B cell (primary cell): ENCODE measurements around the gene EP400. TPM values are rescaled to one million over a fixed set of nuclear protein-coding genes. Genes with fewer than 3 reads are reported as not detected.

Experiments
- ATAC-seq: fragments of 200-7000 bp; cut with Tn5 transposase; one replicate; pipeline ENCODE4 v1.10.0; 2021; ENCODE audit warnings: low read depth, mild to moderate bottlenecking, moderate number of reproducible peaks, moderate library complexity
- CTCF ChIA-PET: fragments of 350-600 bp; sonication (Branson Sonifier 250); formaldehyde crosslinking; loops from one replicate; lab custom pipeline; 2021; ENCODE audit warnings: antibody characterized with exemption, inconsistent platforms; lab: Charles Lee
- POLR2A ChIA-PET: fragments of 350-600 bp; sonication (Branson Sonifier 250); formaldehyde crosslinking; loops from one replicate; lab custom pipeline; 2021; ENCODE audit warnings: antibody characterized with exemption; lab: Charles Lee
- DNase-seq: peaks from one replicate; pipeline ENCODE4 v3.0.0; 2013
- H2AFZ ChIP-seq: 2 replicates; pipeline ENCODE4 v1.6.1; 2012; ENCODE audit warnings: mild to moderate bottlenecking, low read depth, low read length; ENCODE audit not compliant: insufficient read depth, poor library complexity, severe bottlenecking
- H3K27ac ChIP-seq, 2 donors: 1 replicate in 1 of 2; 2 replicates in 1 of 2; pipeline ENCODE4 v1.5.1; 2012 to 2013; ENCODE audit warnings: low read length in 2 of 2, mild to moderate bottlenecking in 2 of 2, moderate library complexity in 1 of 2
- H3K27me3 ChIP-seq, 4 experiments: fragments of 200-600 bp in 1 of 4; sonication (generic) in 1 of 4; replicated peaks in 1 of 4; 1 replicate in 2 of 4; 2 replicates in 2 of 4; pipeline versions ENCODE4 v1.6.1 to v1.7.0; 2013 to 2016; ENCODE audit warnings: low read length in 3 of 4, mild to moderate bottlenecking in 2 of 4, mixed read lengths in 1 of 4, moderate library complexity in 1 of 4; ENCODE audit not compliant: insufficient read depth in 4 of 4, control insufficient read depth in 3 of 4; ENCODE audit errors: control extremely low read depth in 1 of 4
- H3K36me3 ChIP-seq, 2 experiments: replicated peaks in 1 of 2; 1 replicate in 1 of 2; 2 replicates in 1 of 2; pipeline versions ENCODE4 v1.6.1 to v1.7.1; 2013; ENCODE audit warnings: low read length in 1 of 2; ENCODE audit not compliant: insufficient read depth in 2 of 2, control insufficient read depth in 1 of 2; ENCODE audit errors: control extremely low read depth in 1 of 2, extremely low read depth in 1 of 2
- H3K4me1 ChIP-seq, 2 donors: fragments of 200-600 bp in 1 of 2; sonication (generic) in 1 of 2; 1 replicate in 1 of 2; 2 replicates in 1 of 2; pipeline versions ENCODE4 v1.5.1 to v1.6.1; 2013 to 2017; ENCODE audit warnings: low read length in 2 of 2; ENCODE audit not compliant: control insufficient read depth in 2 of 2, insufficient read depth in 2 of 2
- H3K4me2 ChIP-seq: replicated peaks from 2 replicates; pipeline ENCODE3; 2012; ENCODE audit warnings: mild to moderate bottlenecking, low read depth, low read length; ENCODE audit not compliant: poor library complexity, severe bottlenecking
- H3K4me3 ChIP-seq, 5 experiments: fragments of 200-600 bp in 1 of 5; sonication (generic) in 1 of 5; 1 replicate in 3 of 5; 2 replicates in 2 of 5; pipeline versions ENCODE4 v1.5.1 to v1.7.0; 2011 to 2016; ENCODE audit warnings: low read length in 4 of 5, mild to moderate bottlenecking in 4 of 5, low read depth in 2 of 5, control low read depth in 1 of 5, moderate library complexity in 1 of 5; ENCODE audit not compliant: insufficient read depth in 1 of 5; ENCODE audit errors: control extremely low read depth in 1 of 5, extremely low read depth in 1 of 5
- H3K79me2 ChIP-seq: fragments of 200-600 bp; sonication (generic); one replicate; pipeline ENCODE4 v1.6.0; 2016; ENCODE audit warnings: low read length; ENCODE audit not compliant: control insufficient read depth, insufficient read depth
- H3K9ac ChIP-seq: fragments of 200-600 bp; sonication (generic); 2 replicates; pipeline ENCODE4 v1.6.1; 2017; ENCODE audit warnings: mild to moderate bottlenecking, low read length, moderate library complexity
- H3K9me3 ChIP-seq, 3 donors: one replicate each; pipeline versions ENCODE4 v1.6.1 to v1.7.1; 2013; ENCODE audit warnings: low read length in 2 of 3; ENCODE audit not compliant: control insufficient read depth in 2 of 3, insufficient read depth in 1 of 3; ENCODE audit errors: control extremely low read depth in 1 of 3
- H4K20me1 ChIP-seq: 2 replicates; pipeline ENCODE4 v1.6.0; 2012; ENCODE audit warnings: mild to moderate bottlenecking, low read length; ENCODE audit not compliant: insufficient read depth, control insufficient read depth, poor library complexity, severe bottlenecking
- H3K27ac Mint-ChIP-seq: one replicate; pipeline ENCODE4 v1.8.0; 2021; ENCODE audit warnings: mixed read lengths
- H3K27me3 Mint-ChIP-seq: one replicate; pipeline ENCODE4 v1.8.0; 2021; ENCODE audit warnings: mixed read lengths
- H3K4me1 Mint-ChIP-seq: one replicate; pipeline ENCODE4 v1.8.0; 2021; ENCODE audit warnings: mixed read lengths
- H3K4me3 Mint-ChIP-seq: one replicate; pipeline ENCODE4 v1.8.0; 2021; ENCODE audit warnings: mixed read lengths
- H3K9me3 Mint-ChIP-seq: one replicate; pipeline ENCODE4 v1.8.0; 2022; ENCODE audit warnings: mixed read lengths; ENCODE audit not compliant: insufficient read depth
- CTCF ChIP-seq: fragments of 200-600 bp; IDR thresholded peaks from one replicate; pipeline ENCODE4 v1.8.0; 2022; ENCODE audit warnings: antibody characterized with exemption, mild to moderate bottlenecking
- EZH2 ChIP-seq: IDR thresholded peaks from 2 replicates; pipeline ENCODE4 v1.6.1; 2012; ENCODE audit warnings: borderline replicate concordance, low read depth, mild to moderate bottlenecking, moderate library complexity, low read length; ENCODE audit not compliant: insufficient read depth, poor library complexity, severe bottlenecking
- WGBS: methylation state at CpG from one replicate; pipeline ENCODE4 v1.1.5; 2013; ENCODE audit warnings: missing lambda C conversion rate; ENCODE audit not compliant: insufficient coverage; 5-methylcytosine and 5-hydroxymethylcytosine counted together
- intact Hi-C: fragments of 100-400 bp; cut with micrococcal nuclease; formaldehyde crosslinking; loops from one replicate; pipeline ENCODE4 v1.10.0; 2022
- polyA plus RNA-seq: library from polyadenylated mRNA; depleted of rRNA; stranded (reverse); fragments of >200 nt; gene quantifications from 2 replicates; pipeline ENCODE4 v1.2.3, GENCODE V29; 2012
- total RNA-seq, 2 donors: library from RNA; stranded (reverse); fragments of 120-200 nt in 1 of 2; gene quantifications; 1 replicate in 1 of 2; 2 replicates in 1 of 2; pipeline versions ENCODE4 v1.2.3 to v1.2.4, GENCODE V29; 2013 to 2022

The EP400 gene
- total and polyA plus RNA-seq, 2 donors (not counting 1 experiment from before 2014, with no cell fraction given), result 17.3 to 82.2 TPM

DNA sequence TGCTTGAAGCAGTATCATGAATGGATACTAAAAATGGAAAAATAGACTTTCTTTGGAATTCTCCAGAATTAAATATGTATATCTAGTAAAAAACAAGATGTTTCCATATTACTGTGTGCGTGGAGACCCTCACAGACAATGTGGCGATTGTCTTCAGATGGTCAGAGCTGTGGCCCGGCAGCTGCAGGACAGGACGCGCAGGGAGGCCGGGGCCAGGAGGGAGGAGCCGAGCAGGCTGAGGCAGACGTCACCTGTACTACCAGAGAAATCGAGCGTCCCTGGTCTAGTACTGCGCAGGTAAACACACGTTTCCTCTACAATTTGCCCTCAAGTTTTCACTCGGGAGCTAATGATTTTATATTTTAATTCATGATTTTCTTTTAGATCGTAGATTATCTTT, 171.5 kb downstream of the EP400 start:
- Mint-ChIP-seq H3K4me3 (no peak overlapping the region), H3K27me3 (no peaks in the 10 kb centered on the region), H3K9me3 (no peaks in the 10 kb centered on the region), H3K4me1 (no peaks in the 10 kb centered on the region), H3K27ac (no peak overlapping the region)
- no peak for TF ChIP-seq CTCF
- no peak for TF ChIP-seq EZH2
- DNase-seq, result no peak
- Histone ChIP-seq H3K27ac (no peak overlapping the region), H3K36me3 (peaks cover 1 to 31% of the 10 kb centered on the region in 2 experiments), H3K4me1 (no peaks in the 10 kb centered on the region), H3K9ac (no peak overlapping the region), H2AFZ (no peak overlapping the region), H3K79me2 (peaks cover 6% of the 10 kb centered on the region), H3K9me3 (no peaks in the 10 kb centered on the region), H3K27me3 (no peaks in the 10 kb centered on the region), H3K4me2 (no peak overlapping the region), H4K20me1 (no peaks in the 10 kb centered on the region), H3K4me3 (no peak overlapping the region)
- 100% methylated on average over 5 of the region's 14 CpGs for WGBS
- ATAC-seq, result no peak
- ChIA-PET CTCF (no interaction called here), POLR2A (no interaction called here)
- intact Hi-C loops, result no loop called here

DNA sequence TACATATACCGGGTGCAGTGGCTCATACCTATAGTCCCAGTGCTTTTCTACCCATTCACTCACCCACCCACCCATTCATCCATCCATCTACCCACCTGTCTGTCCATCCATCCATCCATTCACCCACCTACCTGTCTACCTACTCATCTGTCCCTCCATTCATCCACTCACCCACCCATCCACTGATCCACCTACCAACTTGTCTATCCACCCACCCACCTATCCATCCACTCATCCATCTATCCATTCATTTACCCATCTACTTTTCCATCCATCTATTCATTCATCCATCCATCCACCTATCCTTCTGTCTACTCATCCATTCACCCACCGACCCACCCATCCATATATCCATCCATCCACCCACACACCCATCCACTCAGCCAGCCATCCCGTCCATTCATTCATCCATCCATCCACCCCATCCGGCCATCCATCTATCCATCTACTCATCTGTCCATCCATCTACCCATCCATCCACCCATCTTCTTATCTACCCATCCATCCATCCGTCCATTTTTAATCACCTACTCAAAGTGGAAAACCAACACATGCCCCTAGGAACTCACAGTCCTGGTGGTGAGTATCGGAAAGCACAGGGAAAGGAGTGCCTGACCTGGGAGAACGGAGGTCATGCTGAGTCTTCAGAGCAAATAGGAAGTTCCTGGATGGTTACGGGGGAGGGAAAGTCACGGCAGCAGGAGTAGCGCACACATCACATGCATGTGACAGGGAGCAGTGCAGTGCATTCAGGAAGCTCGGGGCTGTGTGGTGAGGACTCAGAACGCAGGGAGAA, 174.4 kb downstream of the EP400 start:
- Mint-ChIP-seq H3K27me3 (no peaks in the 10 kb centered on the region), H3K4me3 (no peak overlapping the region), H3K27ac (no peak overlapping the region), H3K4me1 (no peaks in the 10 kb centered on the region), H3K9me3 (peaks cover 2% of the 10 kb centered on the region)
- ChIA-PET POLR2A (no interaction called here), CTCF (interaction anchor here (1.1 kb wide), 1 partner anchor 30 kb away, joined by 3 read pairs; no protein-coding TSS in a partner anchor)
- peaks cover 6% of the 10 kb centered on the region for H3K79me2 ChIP-seq
- intact Hi-C loops, result no loop called here
- WGBS, result 100% methylated on average over 12 of the region's 12 CpGs
- peaks cover 0 to 43% of the 10 kb centered on the region in 2 experiments for H3K36me3 ChIP-seq
- H3K9ac ChIP-seq, result no peak overlapping the region
- H3K4me3 ChIP-seq, result no peak overlapping the region
- H3K27me3 ChIP-seq, result no peaks in the 10 kb centered on the region
- H3K4me1 ChIP-seq, result no peaks in the 10 kb centered on the region
- no peak overlapping the region for H2AFZ ChIP-seq
- no peak overlapping the region for H3K27ac ChIP-seq
- H3K4me2 ChIP-seq, result no peak overlapping the region
- ATAC-seq (no peak), DNase-seq (no peak)
- TF ChIP-seq CTCF (no peak), EZH2 (no peak)
- H4K20me1 ChIP-seq, result no peaks in the 10 kb centered on the region
- H3K9me3 ChIP-seq, result peaks cover 0 to 1% (median 0%) of the 10 kb centered on the region in 3 donors
